GM06990 (cell line): ENCODE results near the gene INO80B.

Source experiments
- DNase-seq: peaks from one replicate; pipeline ENCODE4 v3.0.0-alpha.2; 2011; ENCODE audit not compliant: insufficient read length; ENCODE audit errors: extremely low read depth
- H3K27me3 ChIP-seq: replicated peaks from 2 replicates; pipeline ENCODE4 v1.6.0; 2011; ENCODE audit warnings: low read length; ENCODE audit not compliant: control insufficient read depth, insufficient read depth
- H3K36me3 ChIP-seq: 2 replicates; pipeline ENCODE4 v1.5.1; 2011; ENCODE audit warnings: low read length; ENCODE audit not compliant: control insufficient read depth, insufficient read depth
- H3K4me3 ChIP-seq: replicated peaks from 2 replicates; pipeline ENCODE4 v1.5.1; 2011; ENCODE audit warnings: low read depth, mild to moderate bottlenecking, control low read depth, low read length
- CTCF ChIP-seq: IDR thresholded peaks from 2 replicates; pipeline ENCODE4 v1.5.1; 2011; ENCODE audit warnings: low read length, control low read depth, mild to moderate bottlenecking, inconsistent platforms; ENCODE audit not compliant: insufficient read depth, poor library complexity, severe bottlenecking

INO80B gene

GRCh38 chr2:74429487-74430451 is 25.1 kb upstream of the INO80B start:
- Histone ChIP-seq H3K4me3 (no peak overlapping the region), H3K36me3 (peaks cover 8% of the 10 kb centered on the region), H3K27me3 (no peaks in the 10 kb centered on the region)
- DNase-seq: no peak
- no peak for TF ChIP-seq CTCF

DNA sequence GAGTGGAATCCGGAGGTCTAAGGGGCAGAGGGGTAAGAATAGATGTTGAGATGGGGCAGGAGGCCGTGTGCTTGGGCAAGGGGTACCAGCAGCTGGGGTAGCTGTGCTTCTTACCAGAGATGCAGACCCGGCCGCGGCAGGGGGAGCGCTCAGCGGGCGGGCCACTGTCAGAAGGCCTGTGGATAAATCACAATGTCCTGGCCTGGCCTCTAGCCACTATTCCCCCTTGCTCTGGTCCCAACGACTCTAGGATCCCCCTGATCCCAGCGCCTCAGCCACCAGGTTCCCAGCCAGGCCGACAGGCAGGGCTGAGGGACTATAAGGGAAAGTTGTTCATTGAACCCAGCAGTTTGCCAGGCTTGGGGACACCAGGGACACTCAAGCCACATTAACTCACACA is 24.4 kb upstream of the INO80B start:
- no peak for TF ChIP-seq CTCF
- Histone ChIP-seq H3K27me3 (no peaks in the 10 kb centered on the region), H3K4me3 (no peak overlapping the region), H3K36me3 (peaks cover 3% of the 10 kb centered on the region)
- DNase-seq: no peak

- no peaks in the 10 kb centered on the region for H3K36me3 ChIP-seq
- H3K27me3 ChIP-seq: no peaks in the 10 kb centered on the region
- DNase-seq: no peak
- no peak for TF ChIP-seq CTCF
- no peak overlapping the region for H3K4me3 ChIP-seq
These were observed 18.6 kb upstream of the INO80B start for GRCh38 chr2:74436111-74436805.

DNA sequence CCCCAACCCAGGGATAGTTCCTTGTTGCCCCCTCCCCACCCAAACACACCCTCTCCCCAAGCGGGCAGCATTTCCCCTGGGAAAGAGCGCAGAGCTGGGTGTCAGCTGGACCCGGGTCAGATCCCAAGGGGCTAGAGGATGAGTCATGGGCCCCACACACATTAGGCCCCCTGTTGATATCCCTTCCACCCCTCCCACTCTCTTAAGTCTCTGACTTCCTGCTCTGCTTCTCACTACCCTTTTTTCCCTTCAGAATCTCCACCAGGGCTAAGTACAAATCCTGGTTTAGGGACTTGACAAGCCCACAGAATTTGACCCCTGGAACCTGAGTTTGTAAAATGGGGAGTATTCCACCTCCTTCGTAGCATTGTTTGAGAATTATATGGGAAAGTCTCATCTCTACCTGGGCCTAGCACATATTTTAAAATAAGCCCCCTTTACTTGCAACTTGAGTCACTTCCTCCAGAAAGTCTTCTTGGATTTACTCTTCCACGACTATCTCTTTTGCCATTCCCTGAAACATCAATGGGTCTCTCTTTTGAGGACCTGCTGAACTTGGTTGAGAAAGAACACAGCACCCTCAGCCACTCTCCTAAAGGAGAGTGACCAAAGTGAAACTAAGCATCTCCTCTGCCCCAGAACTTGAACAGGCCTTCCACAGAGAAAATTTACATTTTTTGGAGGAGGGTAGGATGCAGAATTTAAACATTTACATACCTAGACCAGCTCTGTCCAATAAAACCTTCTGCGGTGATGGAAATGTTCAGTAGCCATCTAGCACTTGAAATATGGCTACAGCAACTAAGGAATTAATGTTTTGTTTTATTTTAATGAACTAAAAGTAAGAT is 17.8 kb upstream of the INO80B start:
- Histone ChIP-seq H3K27me3 (no peaks in the 10 kb centered on the region), H3K36me3 (no peaks in the 10 kb centered on the region), H3K4me3 (no peak overlapping the region)
- DNase-seq: no peak
- TF ChIP-seq CTCF: no peak

DNA sequence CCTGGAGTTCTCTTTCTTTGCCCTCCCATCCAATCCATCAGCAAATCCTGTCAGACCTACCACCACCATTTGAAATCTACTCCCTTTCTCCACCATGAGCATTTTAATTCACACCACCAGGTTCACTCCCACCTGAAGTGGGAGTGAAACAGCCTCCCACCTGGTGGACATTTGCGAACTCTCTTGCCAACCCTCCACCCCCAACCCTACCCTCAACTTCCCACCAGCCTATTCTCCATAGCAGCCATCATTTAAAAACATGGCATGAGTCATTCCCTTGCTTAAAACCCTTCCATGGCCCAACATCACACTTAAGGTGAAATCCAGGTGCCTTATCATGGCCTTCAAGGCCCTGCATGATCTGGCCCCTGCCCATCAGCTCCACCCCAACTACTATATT is 16.6 kb upstream of the INO80B start:
- no peak overlapping the region for H3K4me3 ChIP-seq
- H3K36me3 ChIP-seq: no peaks in the 10 kb centered on the region
- TF ChIP-seq CTCF: no peak
- no peaks in the 10 kb centered on the region for H3K27me3 ChIP-seq
- DNase-seq: no peak
